Measurements from ENCODE around the gene COL4A2. TPM values are rescaled to one million over a fixed set of nuclear protein-coding genes. Genes with fewer than 3 reads are reported as not detected.

The COL4A2 gene
- total and polyA plus RNA-seq, 11 donors: 92.4 to 377 (median 166) TPM

DNA sequence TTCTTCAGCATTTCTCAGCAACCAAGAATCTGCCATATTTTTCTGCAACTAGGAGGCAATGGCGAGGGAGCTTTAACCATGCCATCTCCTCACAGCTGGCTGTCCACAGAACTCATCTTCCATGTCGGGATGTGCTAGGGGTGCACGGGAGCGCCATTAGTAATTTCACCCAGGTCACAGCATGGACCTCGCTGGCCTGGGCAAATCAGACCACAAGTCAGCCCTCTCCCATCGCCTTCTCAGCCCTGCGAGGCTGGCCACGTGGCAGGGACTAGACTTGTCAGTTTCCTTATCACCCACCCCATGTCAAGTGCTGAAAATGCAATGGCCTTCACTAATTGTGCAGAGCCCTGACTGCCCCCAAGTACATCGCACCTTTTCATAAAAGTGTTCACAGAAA is 15.8 kb upstream of the COL4A2 start:
- no peak overlapping the region for H3K4me3 ChIP-seq
- H3K27me3 ChIP-seq: no peaks in the 10 kb centered on the region
- ATAC-seq (no peak), DNase-seq (peak in 1 of 5 donors; percentile 6)
- H3K36me3 ChIP-seq: peaks cover 0 to 26% (median 5%) of the 10 kb centered on the region in 9 donors
- intact Hi-C loops (cut with DNase I): no loop called here
- WGBS, 4 donors: 86 to 90% (median 89%) methylated on average over 9 of the region's 9 CpGs
- H3K9me3 ChIP-seq: no peaks in the 10 kb centered on the region
- H3K27ac ChIP-seq: peak overlapping the region in 1 of 12 donors; percentile 98
- TF ChIP-seq, protein P1, sequence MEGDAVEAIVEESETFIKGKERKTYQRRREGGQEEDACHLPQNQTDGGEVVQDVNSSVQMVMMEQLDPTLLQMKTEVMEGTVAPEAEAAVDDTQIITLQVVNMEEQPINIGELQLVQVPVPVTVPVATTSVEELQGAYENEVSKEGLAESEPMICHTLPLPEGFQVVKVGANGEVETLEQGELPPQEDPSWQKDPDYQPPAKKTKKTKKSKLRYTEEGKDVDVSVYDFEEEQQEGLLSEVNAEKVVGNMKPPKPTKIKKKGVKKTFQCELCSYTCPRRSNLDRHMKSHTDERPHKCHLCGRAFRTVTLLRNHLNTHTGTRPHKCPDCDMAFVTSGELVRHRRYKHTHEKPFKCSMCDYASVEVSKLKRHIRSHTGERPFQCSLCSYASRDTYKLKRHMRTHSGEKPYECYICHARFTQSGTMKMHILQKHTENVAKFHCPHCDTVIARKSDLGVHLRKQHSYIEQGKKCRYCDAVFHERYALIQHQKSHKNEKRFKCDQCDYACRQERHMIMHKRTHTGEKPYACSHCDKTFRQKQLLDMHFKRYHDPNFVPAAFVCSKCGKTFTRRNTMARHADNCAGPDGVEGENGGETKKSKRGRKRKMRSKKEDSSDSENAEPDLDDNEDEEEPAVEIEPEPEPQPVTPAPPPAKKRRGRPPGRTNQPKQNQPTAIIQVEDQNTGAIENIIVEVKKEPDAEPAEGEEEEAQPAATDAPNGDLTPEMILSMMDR (IDR thresholded peaks at IDR 0.05): no peak
- TF ChIP-seq POLR2A (IDR thresholded peaks at IDR 0.05): no peak
- H3K4me1 ChIP-seq: peaks cover 23 to 72% (median 47%) of the 10 kb centered on the region in 12 donors

DNA sequence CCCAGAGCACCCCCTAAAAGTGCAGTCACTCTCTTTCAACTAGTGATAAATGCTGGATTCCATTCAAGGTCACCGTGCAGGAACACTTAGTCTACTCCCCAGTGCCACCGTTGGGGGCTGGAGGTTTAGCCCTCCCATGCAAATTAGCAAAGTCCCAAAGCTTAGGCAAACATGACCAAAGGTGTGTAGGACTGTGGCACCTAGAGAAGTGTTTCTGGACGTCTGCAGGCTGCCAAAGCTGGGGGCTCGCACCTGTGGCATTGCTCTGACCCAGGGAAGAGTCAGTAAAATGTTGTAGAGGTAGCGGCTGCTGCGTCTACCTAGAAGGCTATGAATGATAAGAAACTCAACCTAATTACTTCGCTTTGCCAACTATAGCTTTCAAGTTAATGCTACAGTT is 14.0 kb upstream of the COL4A2 start:
- H3K4me3 ChIP-seq: no peak overlapping the region
- peaks cover 22 to 73% (median 44%) of the 10 kb centered on the region in 12 donors for H3K4me1 ChIP-seq
- DNase-seq: peak in 1 of 5 donors; percentile 6
- peak overlapping the region in 9 of 12 donors; percentile 10 to 98 (median 42) for H3K27ac ChIP-seq
- TF ChIP-seq, protein P1 (IDR thresholded peaks at IDR 0.05): no peak
- TF ChIP-seq POLR2A (IDR thresholded peaks at IDR 0.05): no peak
- H3K27me3 ChIP-seq: peaks cover 0 to under 1% (median 0%) of the 10 kb centered on the region in 9 donors
- intact Hi-C loops (cut with DNase I): no loop called here
- ATAC-seq: peak in 1 of 4 donors; percentile 8
- peaks cover 0 to 17% (median 5%) of the 10 kb centered on the region in 9 donors for H3K36me3 ChIP-seq
- H3K9me3 ChIP-seq: no peaks in the 10 kb centered on the region
- 72 to 73% (median 73%) methylated on average over 7 of the region's 7 CpGs for WGBS, 4 donors

DNA sequence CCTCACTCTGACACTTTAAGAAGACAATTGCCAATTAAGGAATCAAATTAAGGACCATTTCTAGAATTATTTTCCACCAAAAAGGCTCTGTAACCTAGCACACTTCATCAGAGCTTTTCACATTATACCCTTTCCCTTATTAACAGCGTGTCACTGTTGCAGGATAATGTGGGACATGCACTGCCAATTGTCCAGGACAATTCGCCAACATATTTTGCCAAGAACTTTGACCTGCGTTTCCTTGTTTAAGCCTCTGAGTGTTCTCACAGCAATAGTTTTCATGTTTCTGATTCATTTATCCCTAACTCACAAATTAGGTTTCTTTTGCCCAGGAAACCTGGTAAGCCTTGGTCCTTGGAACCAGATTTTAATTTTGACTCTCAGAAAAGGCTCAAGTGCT is 13.4 kb upstream of the COL4A2 start:
- WGBS, 4 donors: 15 to 31% (median 18%) methylated on average over 3 of the region's 3 CpGs
- intact Hi-C loops (cut with DNase I): no loop called here
- peak in 1 of 5 donors; percentile 13 for DNase-seq
- TF ChIP-seq POLR2A (IDR thresholded peaks at IDR 0.05): no peak
- TF ChIP-seq, protein P1 (IDR thresholded peaks at IDR 0.05): no peak
- H3K4me1 ChIP-seq: peaks cover 22 to 79% (median 50%) of the 10 kb centered on the region in 12 donors
- H3K27ac ChIP-seq: peak overlapping the region in 9 of 12 donors; percentile 10 to 98 (median 42)
- ATAC-seq: peak in 1 of 4 donors; percentile 40
- H3K4me3 ChIP-seq: no peak overlapping the region
- H3K27me3 ChIP-seq: peaks cover 0 to 7% (median 0%) of the 10 kb centered on the region in 9 donors
- peaks cover 0 to 16% (median 5%) of the 10 kb centered on the region in 9 donors for H3K36me3 ChIP-seq
- H3K9me3 ChIP-seq: no peaks in the 10 kb centered on the region

DNA sequence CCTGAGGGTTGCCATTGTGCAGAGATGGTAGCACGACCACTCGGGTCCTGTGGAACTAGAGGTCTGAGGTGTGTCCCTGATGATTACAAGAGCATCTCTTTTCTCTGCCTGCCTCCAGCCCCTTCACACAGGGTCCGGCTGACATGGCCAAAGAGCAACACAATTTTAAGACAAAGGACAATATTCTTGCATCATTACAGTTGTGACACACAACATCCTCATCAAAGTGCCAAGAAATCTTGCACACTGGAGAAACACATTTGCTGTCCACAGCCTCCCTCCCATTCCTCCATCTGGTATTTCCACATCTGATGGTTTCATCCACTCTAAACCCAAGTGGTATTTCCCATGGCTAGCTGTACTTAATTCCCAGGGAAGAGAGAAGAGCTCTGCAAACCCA is 12.9 kb upstream of the COL4A2 start:
- TF ChIP-seq, protein P1 (IDR thresholded peaks at IDR 0.05): no peak
- no peak for TF ChIP-seq POLR2A (IDR thresholded peaks at IDR 0.05)
- ATAC-seq (peak in 2 of 4 donors; percentile 46 to 61), DNase-seq (peak in 2 of 5 donors; percentile 3 to 23)
- intact Hi-C loops (cut with DNase I): no loop called here
- peaks cover 0 to 10% (median 0%) of the 10 kb centered on the region in 9 donors for H3K27me3 ChIP-seq
- peak overlapping the region in 9 of 12 donors; percentile 10 to 98 (median 45) for H3K27ac ChIP-seq
- 69 to 78% (median 76%) methylated on average over 3 of the region's 3 CpGs for WGBS, 4 donors
- H3K4me1 ChIP-seq: peaks cover 22 to 84% (median 55%) of the 10 kb centered on the region in 12 donors
- H3K9me3 ChIP-seq: no peaks in the 10 kb centered on the region
- peaks cover 0 to 12% (median 3%) of the 10 kb centered on the region in 9 donors for H3K36me3 ChIP-seq
- no peak overlapping the region for H3K4me3 ChIP-seq
